Esophagus squamous epithelium (tissue), 4 donors: Measurements from ENCODE around the gene MBD3L3.
"Not testable (repeated sequence)": the region's sequence is repeated elsewhere in the genome, so short reads cannot be mapped to it uniquely, and the experiment has no call there.

Experiments
- POLR2A ChIP-seq, 4 donors: fragments of 450-650 bp; IDR thresholded peaks; one replicate each; pipeline ENCODE4 v1.6.1; 2017; ENCODE audit warnings: antibody characterized with exemption in 4 of 4, mild to moderate bottlenecking in 4 of 4, moderate library complexity in 3 of 4
- TF ChIP-seq, protein P1 (sequence below), 6 experiments: fragments of 450-650 bp in 4 of 6; fragments of 200-600 bp in 2 of 6; sonication (generic) in 2 of 6; IDR thresholded peaks; one replicate each; pipeline ENCODE4 v1.5.1; 2016 to 2019; ENCODE audit warnings: antibody characterized with exemption in 6 of 6, mild to moderate bottlenecking in 4 of 6, moderate library complexity in 4 of 6

DNA sequence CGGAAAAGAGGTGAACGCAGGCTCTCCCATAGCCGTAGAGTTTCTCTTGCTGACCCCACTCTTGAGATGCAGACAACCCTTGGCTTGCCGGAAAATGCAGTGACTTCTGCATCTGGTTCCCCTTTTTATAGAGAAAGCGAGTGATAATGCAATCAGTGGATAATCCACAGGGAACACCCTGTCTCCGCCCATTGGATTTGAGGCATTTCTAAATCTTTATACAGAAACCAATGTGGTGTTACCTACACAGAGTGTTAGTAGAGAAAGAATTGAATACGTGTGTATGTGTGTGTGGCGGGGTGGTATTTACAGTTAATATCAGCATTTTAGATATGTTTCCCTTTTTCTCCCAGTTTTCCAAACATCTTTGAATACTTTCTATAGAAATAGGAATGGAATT lies at the start of gene MBD3L3:
- TF ChIP-seq, protein P1, sequence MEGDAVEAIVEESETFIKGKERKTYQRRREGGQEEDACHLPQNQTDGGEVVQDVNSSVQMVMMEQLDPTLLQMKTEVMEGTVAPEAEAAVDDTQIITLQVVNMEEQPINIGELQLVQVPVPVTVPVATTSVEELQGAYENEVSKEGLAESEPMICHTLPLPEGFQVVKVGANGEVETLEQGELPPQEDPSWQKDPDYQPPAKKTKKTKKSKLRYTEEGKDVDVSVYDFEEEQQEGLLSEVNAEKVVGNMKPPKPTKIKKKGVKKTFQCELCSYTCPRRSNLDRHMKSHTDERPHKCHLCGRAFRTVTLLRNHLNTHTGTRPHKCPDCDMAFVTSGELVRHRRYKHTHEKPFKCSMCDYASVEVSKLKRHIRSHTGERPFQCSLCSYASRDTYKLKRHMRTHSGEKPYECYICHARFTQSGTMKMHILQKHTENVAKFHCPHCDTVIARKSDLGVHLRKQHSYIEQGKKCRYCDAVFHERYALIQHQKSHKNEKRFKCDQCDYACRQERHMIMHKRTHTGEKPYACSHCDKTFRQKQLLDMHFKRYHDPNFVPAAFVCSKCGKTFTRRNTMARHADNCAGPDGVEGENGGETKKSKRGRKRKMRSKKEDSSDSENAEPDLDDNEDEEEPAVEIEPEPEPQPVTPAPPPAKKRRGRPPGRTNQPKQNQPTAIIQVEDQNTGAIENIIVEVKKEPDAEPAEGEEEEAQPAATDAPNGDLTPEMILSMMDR (IDR thresholded peaks at IDR 0.05), result not testable (repeated sequence)
- not testable (repeated sequence) for TF ChIP-seq POLR2A (IDR thresholded peaks at IDR 0.05)
